ENCODE results near the gene PTBP3.
"Not testable (repeated sequence)": the region's sequence is repeated elsewhere in the genome, so short reads cannot be mapped to it uniquely, and the experiment has no call there.

Gene PTBP3

DNA sequence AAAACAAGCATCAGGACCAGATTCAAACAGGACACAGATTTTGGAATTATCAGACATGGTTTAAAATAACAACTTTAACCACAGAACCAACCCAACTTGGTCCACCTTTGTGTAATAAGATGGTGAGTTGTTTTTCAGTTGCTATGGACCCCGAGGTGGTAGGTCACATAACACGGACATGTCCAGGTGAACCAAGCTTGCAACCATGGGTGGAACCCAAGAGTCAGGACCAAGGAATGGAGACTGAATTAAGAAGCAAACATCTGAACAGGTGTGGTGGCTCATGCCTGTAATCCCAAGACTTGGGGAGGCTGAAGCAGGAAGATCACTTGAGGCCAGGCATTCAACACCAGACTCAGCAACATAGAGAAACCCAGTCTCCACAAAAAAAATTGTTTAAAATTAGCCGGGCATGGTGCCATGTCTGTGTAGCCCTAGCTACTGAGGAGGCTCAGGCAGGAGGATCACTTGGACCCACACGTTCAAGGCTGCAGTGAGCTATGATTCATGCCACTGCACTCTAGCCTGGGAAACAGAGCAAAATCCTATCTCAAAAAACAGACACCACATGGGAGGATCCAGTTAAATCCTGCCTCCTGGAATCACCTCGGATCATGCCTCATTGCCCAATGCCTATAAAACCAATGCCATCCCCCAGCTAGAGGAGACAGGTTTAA, 10.6 kb downstream of the PTBP3 start:
- DNase-seq (ENCODE audit: low read depth in 3 of 3): no peak

- no peak for DNase-seq (ENCODE audit: low read depth in 3 of 3)
These were observed 17.0 kb downstream of the PTBP3 start for GRCh38 chr9:112316258-112316943.

DNA sequence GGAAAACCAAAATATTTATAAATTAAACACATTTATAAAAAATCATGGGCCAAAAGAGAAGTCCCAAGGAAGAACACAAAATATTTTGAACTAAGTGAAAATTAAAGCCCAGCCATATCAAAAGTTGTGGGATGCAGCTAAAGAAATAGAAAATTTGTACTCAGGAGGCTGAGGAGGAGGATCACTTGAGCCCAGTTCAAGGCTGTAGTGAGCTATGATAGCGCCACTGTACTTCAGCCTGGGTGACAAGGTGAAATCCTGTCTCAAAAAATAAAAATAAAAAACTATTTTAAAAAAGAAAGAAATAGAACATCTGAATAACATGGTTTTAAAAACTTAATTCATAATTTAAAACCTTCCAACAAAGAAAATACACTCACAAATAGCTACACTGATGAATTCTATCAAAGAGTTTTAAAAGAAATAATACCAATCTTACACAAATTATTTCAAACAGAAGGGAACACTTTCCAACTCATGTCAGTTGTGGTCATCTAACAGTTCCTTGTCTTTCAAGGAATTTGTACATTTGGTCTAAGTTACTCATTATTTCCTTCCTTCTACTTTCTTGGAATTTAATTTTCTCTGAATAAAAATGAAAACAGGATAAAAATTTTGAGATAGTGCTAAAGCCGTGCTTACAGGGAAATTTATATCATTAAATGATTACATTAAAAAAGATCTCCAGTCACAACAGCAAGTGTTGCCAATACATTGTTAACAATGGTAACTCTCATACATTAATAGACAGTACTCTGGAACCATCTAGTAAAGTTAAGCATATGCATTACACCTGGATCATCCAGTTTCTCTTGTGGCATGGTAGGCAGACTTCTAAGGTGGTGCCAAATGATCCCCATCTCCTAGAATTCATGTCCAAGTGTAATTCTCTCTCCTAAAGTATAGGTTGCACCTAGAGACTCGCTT, 17.8 kb downstream of the PTBP3 start:
- DNase-seq (ENCODE audit: low read depth in 3 of 3): no peak

DNA sequence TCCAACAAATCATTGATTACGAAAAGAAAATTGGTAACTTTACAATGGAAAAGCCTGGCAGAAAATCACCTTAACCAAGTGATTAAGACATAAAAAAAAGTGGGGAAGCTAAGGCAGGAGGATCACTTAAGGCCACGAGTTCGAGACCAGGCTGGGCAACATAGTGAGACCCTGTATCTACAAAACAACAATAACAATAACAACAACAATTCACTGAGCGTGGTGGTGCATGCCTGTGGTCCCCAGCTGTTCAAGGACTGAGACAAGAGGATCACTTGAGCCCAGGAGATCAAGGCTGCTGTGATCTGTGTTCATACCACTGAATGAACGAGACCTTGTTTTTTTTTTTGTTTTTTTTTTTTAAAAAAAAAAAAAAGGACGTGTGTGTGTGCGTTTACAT, 21.3 kb downstream of the PTBP3 start:
- no peak for DNase-seq (ENCODE audit: low read depth in 3 of 3)

DNA sequence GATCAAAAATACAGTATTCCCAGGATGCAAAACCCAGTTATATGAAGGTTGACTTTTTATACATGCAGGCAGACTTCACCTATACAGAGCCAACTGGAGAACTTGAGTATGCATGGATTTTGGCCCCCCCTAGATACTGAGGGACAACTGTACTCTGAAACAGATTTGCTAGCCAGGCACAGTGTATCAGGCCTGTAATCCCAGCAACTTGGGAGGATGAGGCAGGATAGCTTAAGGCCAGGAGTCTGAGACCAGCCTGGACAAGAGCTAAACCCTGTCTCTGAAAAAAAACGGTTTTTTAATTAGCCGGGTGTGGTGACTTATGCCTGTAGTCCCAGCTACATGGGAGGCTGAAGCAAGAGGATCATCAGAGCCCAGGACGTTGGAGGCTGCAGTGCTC, 21.9 kb downstream of the PTBP3 start:
- no peak for DNase-seq (ENCODE audit: low read depth in 3 of 3)

- no peak for DNase-seq (ENCODE audit: low read depth in 3 of 3)
These were observed 22.6 kb downstream of the PTBP3 start for GRCh38 chr9:112310826-112311225.

- DNase-seq (ENCODE audit: low read depth in 3 of 3): no peak
These were observed 24.8 kb downstream of the PTBP3 start for GRCh38 chr9:112308588-112308987.

- no peak for DNase-seq (ENCODE audit: low read depth in 3 of 3)
These were observed 32.0 kb downstream of the PTBP3 start for GRCh38 chr9:112301420-112301819.

- DNase-seq (ENCODE audit: low read depth in 3 of 3): no peak
These were observed 33.9 kb downstream of the PTBP3 start for GRCh38 chr9:112299514-112299913.

DNA sequence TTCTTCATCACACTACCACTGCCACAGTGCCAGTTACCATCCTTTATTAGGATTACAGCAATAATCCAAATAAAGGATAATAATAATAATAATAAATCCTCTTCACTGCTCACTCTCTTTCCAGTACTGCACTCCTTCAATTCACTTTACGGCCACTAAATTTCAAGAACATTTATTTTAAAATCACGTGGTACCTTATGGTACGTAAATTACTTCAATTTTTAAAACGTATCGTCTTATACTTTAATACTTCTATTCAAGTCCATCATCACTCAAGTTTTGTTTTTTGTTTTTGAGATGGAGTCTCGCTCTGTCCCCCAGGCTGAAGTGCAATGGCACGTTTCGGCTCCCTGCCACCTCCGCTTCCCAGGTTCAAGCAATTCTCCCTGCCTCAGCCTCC, 36.5 kb downstream of the PTBP3 start:
- DNase-seq (ENCODE audit: low read depth in 3 of 3): no peak

- DNase-seq (ENCODE audit: low read depth in 3 of 3): no peak
These were observed 38.2 kb downstream of the PTBP3 start for GRCh38 chr9:112295174-112295573.

GRCh38 chr9:112288029-112288428, 45.4 kb downstream of the PTBP3 start:
- no peak for DNase-seq (ENCODE audit: low read depth in 3 of 3)

GRCh38 chr9:112286926-112287325, 46.5 kb downstream of the PTBP3 start:
- no peak for DNase-seq (ENCODE audit: low read depth in 3 of 3)

DNA sequence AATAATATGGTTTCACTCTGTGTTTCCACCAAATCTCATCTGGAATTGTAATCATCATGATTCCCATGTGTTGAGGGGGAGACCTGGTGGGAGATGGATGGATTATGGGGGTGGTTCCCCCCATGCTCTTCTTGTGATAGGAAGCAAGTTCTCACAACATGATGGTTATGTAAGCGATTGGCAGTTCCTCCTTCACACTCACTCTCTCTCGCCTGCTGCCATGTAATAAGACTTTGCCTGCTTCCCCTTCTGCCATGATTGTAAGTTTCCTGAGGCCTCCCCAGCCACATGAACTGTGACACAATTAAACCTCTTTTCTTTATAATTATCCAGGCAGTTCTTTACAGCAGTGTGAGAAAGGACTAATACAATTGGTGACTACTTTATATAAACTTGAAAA, 48.4 kb downstream of the PTBP3 start:
- DNase-seq (ENCODE audit: low read depth in 3 of 3): no peak

DNA sequence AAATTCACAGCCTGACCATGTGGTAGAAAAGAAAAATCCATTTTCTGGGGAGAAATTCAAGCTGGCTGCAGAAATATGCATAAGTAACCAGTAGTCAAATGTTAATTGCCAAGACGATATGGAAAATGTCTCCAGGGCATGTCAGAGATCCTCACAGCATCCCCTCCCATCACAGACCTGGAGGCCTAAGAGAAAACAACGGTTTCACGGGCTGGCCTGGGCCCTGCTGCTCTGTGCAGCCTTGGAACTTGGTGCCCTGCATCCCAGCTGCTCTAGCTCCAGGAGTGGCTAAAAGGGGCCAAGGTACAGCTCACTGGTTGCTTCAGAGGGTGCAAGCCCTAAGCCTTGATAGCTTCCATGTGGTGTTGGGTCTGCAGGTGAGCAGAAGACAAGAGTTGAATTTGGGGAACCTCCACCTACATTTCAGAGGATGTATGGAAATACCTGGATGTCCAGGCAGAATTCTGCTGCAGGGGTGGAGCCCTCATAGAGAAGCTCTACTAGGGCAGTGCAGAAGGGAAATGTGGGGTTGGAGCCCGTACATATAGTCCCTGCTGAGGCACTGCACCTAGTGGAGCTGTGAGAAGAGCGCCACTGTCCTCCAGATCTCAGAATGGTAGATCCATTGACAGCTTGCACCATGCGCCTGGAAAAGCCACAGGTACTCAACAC, 49.7 kb downstream of the PTBP3 start:
- DNase-seq (ENCODE audit: low read depth in 3 of 3): no peak

- not testable (repeated sequence) for DNase-seq (ENCODE audit: low read depth in 3 of 3)
These were observed 50.6 kb downstream of the PTBP3 start for GRCh38 chr9:112282841-112283240.

DNA sequence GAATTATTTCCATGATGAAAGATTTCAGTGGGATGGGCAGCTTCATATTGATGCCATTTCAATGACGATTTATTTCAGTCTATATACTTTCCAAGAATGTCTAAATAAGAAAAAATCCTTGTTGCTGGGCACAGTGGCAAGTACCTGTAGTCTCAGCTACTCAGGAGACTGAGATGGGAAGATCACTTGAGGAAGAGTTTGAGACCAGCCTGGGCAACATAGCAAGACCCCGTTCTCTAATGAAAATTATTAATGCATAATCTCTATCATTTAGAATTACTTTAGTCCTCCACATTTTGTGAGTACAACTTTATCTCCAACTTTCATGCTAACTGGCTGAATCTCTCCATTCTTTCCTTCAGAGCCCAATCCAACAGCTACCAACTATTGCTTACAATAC, 52.5 kb downstream of the PTBP3 start:
- no peak for DNase-seq (ENCODE audit: low read depth in 3 of 3)

GRCh38 chr9:112279501-112279900, 53.9 kb downstream of the PTBP3 start:
- no peak for DNase-seq (ENCODE audit: low read depth in 3 of 3)

- no peak for DNase-seq (ENCODE audit: low read depth in 3 of 3)
These were observed 55.3 kb downstream of the PTBP3 start for GRCh38 chr9:112278152-112278551.

DNA sequence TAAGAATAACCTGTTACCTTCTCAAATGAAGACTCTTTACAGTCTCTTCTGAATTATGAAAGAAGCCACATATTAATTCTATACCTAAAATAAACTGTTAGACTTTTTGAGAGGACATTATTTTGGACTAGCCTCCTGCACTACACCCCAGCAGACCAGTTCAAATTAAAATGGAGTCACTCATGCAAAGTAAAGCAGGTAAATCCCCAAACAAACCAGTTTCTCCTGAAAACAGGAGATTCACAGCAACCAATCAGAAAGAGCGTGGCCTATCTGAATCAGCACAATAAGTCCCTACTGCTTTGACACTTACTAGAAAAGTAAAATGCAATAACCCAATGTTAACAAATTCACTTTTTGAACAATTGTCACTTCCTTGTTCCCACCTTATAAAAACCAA, 58.8 kb downstream of the PTBP3 start:
- DNase-seq (ENCODE audit: low read depth in 3 of 3): no peak

GRCh38 chr9:112273876-112274275, 59.5 kb downstream of the PTBP3 start:
- DNase-seq (ENCODE audit: low read depth in 3 of 3): no peak

DNA sequence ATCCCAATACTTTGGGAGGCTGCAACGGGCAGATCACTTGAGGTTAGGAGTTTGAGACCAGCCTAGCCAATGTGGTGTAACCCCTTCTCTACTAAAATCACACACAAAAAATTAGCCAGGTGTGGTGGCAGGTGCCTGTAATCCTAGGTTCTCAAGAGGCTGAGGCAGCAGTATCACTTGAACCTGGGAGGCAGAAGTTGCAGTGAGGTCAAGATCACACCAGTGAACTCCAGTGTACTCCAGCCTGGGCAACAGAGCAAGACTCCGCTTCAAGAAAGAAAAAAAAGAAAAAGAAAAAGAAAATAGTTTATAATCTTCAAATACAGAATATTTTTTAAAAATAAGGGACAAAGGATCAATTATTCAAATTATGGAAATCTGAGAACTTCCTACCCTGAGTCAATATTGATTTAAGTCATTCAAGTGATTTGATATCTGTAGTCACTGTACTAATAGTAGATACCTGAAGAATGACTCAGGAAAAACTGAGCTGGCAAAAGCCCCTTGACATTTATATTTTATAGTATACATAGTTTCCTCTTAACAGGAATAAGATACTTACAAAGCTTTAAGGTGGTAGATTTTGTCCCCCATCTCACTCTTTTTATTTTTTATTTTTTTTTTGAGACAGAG, 61.8 kb downstream of the PTBP3 start:
- DNase-seq (ENCODE audit: low read depth in 3 of 3): no peak
